ENCODE data around the gene LRRC4B.

Gene LRRC4B

GRCh38 chr19:50555033-50555432 lies 13.2 kb downstream of the LRRC4B start:
- no peaks in the 10 kb centered on the region for H3K9me3 ChIP-seq (ENCODE audit: control insufficient read depth, low read length)
- H3K36me3 ChIP-seq (ENCODE audit: control insufficient read depth, insufficient read depth, low read length): no peaks in the 10 kb centered on the region
- H3K4me3 ChIP-seq (ENCODE audit: low read depth, low read length): no peak overlapping the region
- peaks cover 4% of the 10 kb centered on the region for H3K27me3 ChIP-seq (ENCODE audit: control insufficient read depth, insufficient read depth, low read length)
- no peak overlapping the region for H3K4me2 ChIP-seq (ENCODE audit: low read length)
- H2AFZ ChIP-seq: no peak overlapping the region
- H3K27ac ChIP-seq: no peak overlapping the region
- H3K4me1 ChIP-seq: peaks cover 4% of the 10 kb centered on the region
- H3K9ac ChIP-seq: no peak overlapping the region
- no peaks in the 10 kb centered on the region for H3K79me2 ChIP-seq
- TF ChIP-seq CTCF (IDR thresholded peaks at IDR 0.05): no peak

- H3K27me3 ChIP-seq (ENCODE audit: control insufficient read depth, insufficient read depth, low read length): peaks cover 4% of the 10 kb centered on the region
- H3K9me3 ChIP-seq (ENCODE audit: control insufficient read depth, low read length): no peaks in the 10 kb centered on the region
- no peak overlapping the region for H3K27ac ChIP-seq
- no peak for TF ChIP-seq CTCF (IDR thresholded peaks at IDR 0.05)
- H3K79me2 ChIP-seq: no peaks in the 10 kb centered on the region
- H2AFZ ChIP-seq: no peak overlapping the region
- no peaks in the 10 kb centered on the region for H3K36me3 ChIP-seq (ENCODE audit: control insufficient read depth, insufficient read depth, low read length)
- no peak overlapping the region for H3K9ac ChIP-seq
- no peak overlapping the region for H3K4me3 ChIP-seq (ENCODE audit: low read depth, low read length)
- H3K4me1 ChIP-seq: peaks cover 4% of the 10 kb centered on the region
- no peak overlapping the region for H3K4me2 ChIP-seq (ENCODE audit: low read length)
Observed at GRCh38 chr19:50554212-50554611, 14.0 kb downstream of the LRRC4B start.

GRCh38 chr19:50553134-50553703 lies 15.0 kb downstream of the LRRC4B start:
- no peak for TF ChIP-seq CTCF (IDR thresholded peaks at IDR 0.05)
- no peaks in the 10 kb centered on the region for H3K9me3 ChIP-seq (ENCODE audit: control insufficient read depth, low read length)
- no peak overlapping the region for H3K4me3 ChIP-seq (ENCODE audit: low read depth, low read length)
- no peak overlapping the region for H2AFZ ChIP-seq
- no peaks in the 10 kb centered on the region for H3K79me2 ChIP-seq
- peaks cover 4% of the 10 kb centered on the region for H3K27me3 ChIP-seq (ENCODE audit: control insufficient read depth, insufficient read depth, low read length)
- no peak overlapping the region for H3K4me2 ChIP-seq (ENCODE audit: low read length)
- peaks cover 4% of the 10 kb centered on the region for H3K4me1 ChIP-seq
- no peaks in the 10 kb centered on the region for H3K36me3 ChIP-seq (ENCODE audit: control insufficient read depth, insufficient read depth, low read length)
- no peak overlapping the region for H3K9ac ChIP-seq
- no peak overlapping the region for H3K27ac ChIP-seq

GRCh38 chr19:50552540-50552939 lies 15.7 kb downstream of the LRRC4B start:
- no peak overlapping the region for H3K9ac ChIP-seq
- no peaks in the 10 kb centered on the region for H3K9me3 ChIP-seq (ENCODE audit: control insufficient read depth, low read length)
- peaks cover 4% of the 10 kb centered on the region for H3K4me1 ChIP-seq
- no peak for TF ChIP-seq CTCF (IDR thresholded peaks at IDR 0.05)
- H3K36me3 ChIP-seq (ENCODE audit: control insufficient read depth, insufficient read depth, low read length): no peaks in the 10 kb centered on the region
- H2AFZ ChIP-seq: no peak overlapping the region
- H3K4me2 ChIP-seq (ENCODE audit: low read length): no peak overlapping the region
- H3K27me3 ChIP-seq (ENCODE audit: control insufficient read depth, insufficient read depth, low read length): peaks cover 4% of the 10 kb centered on the region
- no peaks in the 10 kb centered on the region for H3K79me2 ChIP-seq
- H3K27ac ChIP-seq: no peak overlapping the region
- no peak overlapping the region for H3K4me3 ChIP-seq (ENCODE audit: low read depth, low read length)

- Histone ChIP-seq H3K9ac (no peak overlapping the region), H3K27ac (no peak overlapping the region), H2AFZ (no peak overlapping the region), H3K79me2 (no peaks in the 10 kb centered on the region), H3K27me3 (ENCODE audit: control insufficient read depth, insufficient read depth, low read length) (no peaks in the 10 kb centered on the region), H3K9me3 (ENCODE audit: control insufficient read depth, low read length) (no peaks in the 10 kb centered on the region), H3K4me2 (ENCODE audit: low read length) (no peak overlapping the region), H3K36me3 (ENCODE audit: control insufficient read depth, insufficient read depth, low read length) (no peaks in the 10 kb centered on the region), H3K4me1 (peaks cover 4% of the 10 kb centered on the region), H3K4me3 (ENCODE audit: low read depth, low read length) (no peak overlapping the region)
- no peak for TF ChIP-seq CTCF (IDR thresholded peaks at IDR 0.05)
Observed at GRCh38 chr19:50551715-50552187, 16.5 kb downstream of the LRRC4B start.
